A673 (cell line): ENCODE measurements around the gene CTIF. TPM values are rescaled to one million over a fixed set of nuclear protein-coding genes. Genes with fewer than 3 reads are reported as not detected.

Experiments used
- BruUV-seq: library from RNA; stranded (reverse); fragments of 400-500 nt; replicated peaks from 2 replicates; lab custom pipeline; 2021; lab: Mats Ljungman, UMichigan
- CTCF ChIA-PET: fragments of 300-600 bp; sonication (Branson Sonifier 250); formaldehyde crosslinking; loops from one replicate; lab custom pipeline; 2022; ENCODE audit warnings: antibody characterized with exemption; lab: Charles Lee
- POLR2A ChIA-PET: fragments of 300-600 bp; sonication (Branson Sonifier 250); formaldehyde crosslinking; loops from one replicate; lab custom pipeline; 2022; ENCODE audit warnings: antibody characterized with exemption; ENCODE audit not compliant: low non-redundant PET; lab: Charles Lee
- DNase-seq: peaks from one replicate; pipeline ENCODE4 v3.0.0-alpha.2; 2015; ENCODE audit warnings: low spot score
- H3K27ac ChIP-seq: fragments of 200-600 bp; sonication (generic); 2 replicates; pipeline ENCODE4 v1.5.1; 2016; ENCODE audit warnings: mixed run types, low read depth, mild to moderate bottlenecking, mixed read lengths, antibody characterized with exemption, low read length; ENCODE audit not compliant: poor library complexity, severe bottlenecking
- H3K27me3 ChIP-seq: fragments of 200-600 bp; sonication (generic); replicated peaks from 2 replicates; pipeline ENCODE4 v1.6.1; 2017; ENCODE audit warnings: mixed run types, low read depth, mild to moderate bottlenecking, mixed read lengths, antibody characterized with exemption, low read length; ENCODE audit not compliant: insufficient read depth, poor library complexity
- H3K36me3 ChIP-seq: fragments of 200-600 bp; sonication (generic); 2 replicates; pipeline ENCODE4 v1.6.1; 2016; ENCODE audit warnings: mixed run types, mild to moderate bottlenecking, mixed read lengths, antibody characterized with exemption, low read length; ENCODE audit not compliant: insufficient read depth, poor library complexity, severe bottlenecking
- H3K4me1 ChIP-seq: fragments of 200-600 bp; sonication (generic); 2 replicates; pipeline ENCODE4 v1.6.1; 2017; ENCODE audit warnings: mixed run types, mild to moderate bottlenecking, mixed read lengths, antibody characterized with exemption, low read length; ENCODE audit not compliant: insufficient read depth, poor library complexity, severe bottlenecking
- H3K4me3 ChIP-seq: fragments of 200-600 bp; sonication (generic); 2 replicates; pipeline ENCODE4 v1.5.1; 2016; ENCODE audit warnings: low read depth, mixed run types, mild to moderate bottlenecking, mixed read lengths, low read length; ENCODE audit not compliant: poor library complexity, severe bottlenecking
- H3K9me3 ChIP-seq: fragments of 200-600 bp; sonication (generic); 2 replicates; pipeline ENCODE4 v1.6.1; 2016; ENCODE audit warnings: mixed run types, low read depth, mild to moderate bottlenecking, mixed read lengths, antibody characterized with exemption, low read length; ENCODE audit not compliant: poor library complexity, severe bottlenecking
- EZH2 ChIP-seq: fragments of 200-600 bp; sonication (generic); IDR thresholded peaks from 2 replicates; pipeline ENCODE4 v1.6.1; 2017; ENCODE audit warnings: borderline replicate concordance, low read depth, mild to moderate bottlenecking, mixed read lengths, antibody characterized with exemption, low read length; ENCODE audit not compliant: poor library complexity, severe bottlenecking
- intact Hi-C: fragments of 100-400 bp; cut with micrococcal nuclease; formaldehyde crosslinking; loops from one replicate; pipeline ENCODE4 v1.10.0; 2022; ENCODE audit not compliant: unreplicated experiment
- total RNA-seq: library from RNA; stranded (reverse); gene quantifications from 2 replicates; pipeline ENCODE4 v1.2.3, GENCODE V29; 2021
- TF ChIP-seq, protein P1 (sequence below): fragments of 300-800, 200-600 bp; sonication (generic); conservative IDR thresholded peaks from 2 replicates; pipeline ENCODE4 v1.5.1; 2017; ENCODE audit warnings: low read depth, mild to moderate bottlenecking, antibody characterized with exemption, low read length, moderate library complexity, mixed read lengths

The CTIF gene
- total RNA-seq, 1 experiment from 2014 or later, result 23.5 TPM

DNA sequence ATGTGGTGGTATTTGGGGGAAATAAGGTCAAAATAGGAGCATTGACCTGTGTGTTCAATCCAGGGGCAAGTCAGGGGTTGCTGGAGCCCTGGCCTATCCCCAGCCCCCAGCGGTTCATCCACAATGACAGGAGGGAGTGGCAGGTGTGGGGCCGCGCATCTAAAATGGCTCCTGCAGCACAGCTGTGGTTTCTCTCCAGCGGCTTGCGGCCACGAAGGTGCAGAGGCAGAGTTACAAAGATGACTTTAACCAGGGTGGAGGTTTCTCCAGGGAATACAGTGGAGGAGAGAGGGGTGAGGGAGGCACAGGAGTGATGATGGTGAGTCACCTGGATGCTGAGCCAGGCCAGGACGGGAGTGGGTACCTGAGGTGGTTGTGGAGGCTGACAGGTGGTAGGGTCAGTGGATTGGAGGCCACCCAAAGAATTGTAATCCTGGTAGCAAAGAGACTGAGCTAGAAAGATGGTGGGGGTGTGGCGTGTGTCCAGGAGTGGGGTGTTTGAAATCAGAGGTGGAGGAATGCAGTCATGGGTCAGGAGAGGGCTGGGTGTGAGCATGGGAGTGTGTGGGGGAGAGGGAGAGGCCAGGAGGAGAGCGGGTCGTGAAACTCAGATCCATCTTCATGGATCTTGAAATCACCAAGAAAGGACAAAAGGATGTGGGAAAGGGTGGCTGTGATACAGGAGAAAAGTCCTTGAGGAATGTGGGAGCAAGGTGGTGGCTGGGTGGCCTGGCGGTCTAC lies 83.2 kb downstream of the CTIF start:
- no peaks in the 10 kb centered on the region for H3K27me3 ChIP-seq
- H3K36me3 ChIP-seq, result no peaks in the 10 kb centered on the region
- ChIA-PET POLR2A (interaction anchor here (0.6 kb wide), 1 partner anchor 614 kb away, joined by 8 read pairs; no protein-coding TSS in a partner anchor), CTCF (no interaction called here)
- no peak overlapping the region for H3K4me3 ChIP-seq
- intact Hi-C loops, result no loop called here
- no peak overlapping the region for H3K27ac ChIP-seq
- no TSS peak for BruUV-seq
- DNase-seq, result no peak
- TF ChIP-seq EZH2, result no peak
- TF ChIP-seq, protein P1, sequence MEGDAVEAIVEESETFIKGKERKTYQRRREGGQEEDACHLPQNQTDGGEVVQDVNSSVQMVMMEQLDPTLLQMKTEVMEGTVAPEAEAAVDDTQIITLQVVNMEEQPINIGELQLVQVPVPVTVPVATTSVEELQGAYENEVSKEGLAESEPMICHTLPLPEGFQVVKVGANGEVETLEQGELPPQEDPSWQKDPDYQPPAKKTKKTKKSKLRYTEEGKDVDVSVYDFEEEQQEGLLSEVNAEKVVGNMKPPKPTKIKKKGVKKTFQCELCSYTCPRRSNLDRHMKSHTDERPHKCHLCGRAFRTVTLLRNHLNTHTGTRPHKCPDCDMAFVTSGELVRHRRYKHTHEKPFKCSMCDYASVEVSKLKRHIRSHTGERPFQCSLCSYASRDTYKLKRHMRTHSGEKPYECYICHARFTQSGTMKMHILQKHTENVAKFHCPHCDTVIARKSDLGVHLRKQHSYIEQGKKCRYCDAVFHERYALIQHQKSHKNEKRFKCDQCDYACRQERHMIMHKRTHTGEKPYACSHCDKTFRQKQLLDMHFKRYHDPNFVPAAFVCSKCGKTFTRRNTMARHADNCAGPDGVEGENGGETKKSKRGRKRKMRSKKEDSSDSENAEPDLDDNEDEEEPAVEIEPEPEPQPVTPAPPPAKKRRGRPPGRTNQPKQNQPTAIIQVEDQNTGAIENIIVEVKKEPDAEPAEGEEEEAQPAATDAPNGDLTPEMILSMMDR, result no peak
- no peaks in the 10 kb centered on the region for H3K4me1 ChIP-seq
- no peaks in the 10 kb centered on the region for H3K9me3 ChIP-seq

DNA sequence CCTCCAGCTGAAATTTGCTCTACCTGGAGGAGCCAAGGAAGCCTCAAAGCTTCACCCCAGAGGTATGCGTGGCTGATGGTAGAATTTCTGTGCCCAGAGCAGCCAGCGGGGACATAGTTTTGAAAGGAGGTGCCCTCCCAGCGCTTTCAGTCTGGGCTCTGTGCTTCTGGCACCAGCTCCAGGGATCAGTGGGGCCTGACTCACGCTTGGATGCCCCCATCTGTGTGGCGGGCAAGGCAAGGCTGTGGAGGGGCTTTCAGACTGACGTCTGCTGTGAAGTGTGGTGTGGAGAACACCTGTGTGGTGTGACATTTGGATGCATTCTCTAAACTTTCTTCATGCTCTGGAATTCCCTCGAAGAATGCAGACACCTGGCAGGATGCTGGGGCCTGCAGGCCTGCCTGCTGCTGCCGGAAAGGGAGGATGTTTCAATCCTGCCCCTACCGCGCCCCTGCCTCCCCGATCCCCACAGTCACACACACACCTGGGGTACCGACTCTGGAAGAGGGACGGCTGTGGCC lies 84.1 kb downstream of the CTIF start:
- intact Hi-C loops, result no loop called here
- Histone ChIP-seq H3K9me3 (no peaks in the 10 kb centered on the region), H3K27me3 (no peaks in the 10 kb centered on the region), H3K36me3 (no peaks in the 10 kb centered on the region), H3K27ac (no peak overlapping the region), H3K4me1 (no peaks in the 10 kb centered on the region), H3K4me3 (no peak overlapping the region)
- no peak for TF ChIP-seq EZH2
- TF ChIP-seq, protein P1, result no peak
- POLR2A ChIA-PET, result no interaction called here
- CTCF ChIA-PET, result interaction anchor here (0.6 kb wide), 2 partner anchors 15 to 57 kb away, joined by 3 to 7 read pairs; no protein-coding TSS in a partner anchor
- BruUV-seq, result no TSS peak
- no peak for DNase-seq

- TF ChIP-seq EZH2, result no peak
- TF ChIP-seq, protein P1, result no peak
- ChIA-PET POLR2A (no interaction called here), CTCF (interaction anchor here (0.6 kb wide), 2 partner anchors 15 to 56 kb away, joined by 3 to 7 read pairs; no protein-coding TSS in a partner anchor)
- no peak for DNase-seq
- Histone ChIP-seq H3K4me1 (no peaks in the 10 kb centered on the region), H3K27ac (no peak overlapping the region), H3K4me3 (no peak overlapping the region), H3K27me3 (no peaks in the 10 kb centered on the region), H3K36me3 (no peaks in the 10 kb centered on the region), H3K9me3 (no peaks in the 10 kb centered on the region)
- BruUV-seq, result no TSS peak
- intact Hi-C loops, result no loop called here
Measured at GRCh38 chr18:48623468-48624235, 84.8 kb downstream of the CTIF start.
